Type B pancreatic cell (in vitro differentiated cells): ENCODE data around the gene LRRC32. TPM values are rescaled to one million over a fixed set of nuclear protein-coding genes. Genes with fewer than 3 reads are reported as not detected.

Experiments used
- DNase-seq: peaks from one replicate; pipeline ENCODE4 v3.0.0; 2021; ENCODE audit warnings: mixed read lengths; ENCODE audit not compliant: unreplicated experiment; ENCODE audit errors: extremely low spot score
- H3K27ac Mint-ChIP-seq: 2 replicates; pipeline ENCODE4 v1.8.0; 2021; ENCODE audit warnings: mild to moderate bottlenecking, mixed read lengths
- H3K27me3 Mint-ChIP-seq: 2 replicates; pipeline ENCODE4 v1.8.0; 2021; ENCODE audit warnings: mixed read lengths
- H3K36me3 Mint-ChIP-seq: 2 replicates; pipeline ENCODE4 v1.8.0; 2021; ENCODE audit warnings: mixed read lengths
- H3K4me1 Mint-ChIP-seq: one replicate; pipeline ENCODE4 v1.8.0; 2021; ENCODE audit warnings: mixed read lengths; ENCODE audit not compliant: unreplicated experiment
- H3K4me3 Mint-ChIP-seq: 2 replicates; pipeline ENCODE4 v1.8.0; 2021; ENCODE audit warnings: mild to moderate bottlenecking, mixed read lengths
- H3K9me3 Mint-ChIP-seq: 2 replicates; pipeline ENCODE4 v1.8.0; 2021; ENCODE audit warnings: mixed read lengths
- CTCF ChIP-seq: fragments of 200-600 bp; sonication (generic); conservative IDR thresholded peaks from 2 replicates; pipeline ENCODE4 v1.5.0; 2021; ENCODE audit warnings: antibody characterized with exemption, mild to moderate bottlenecking
- total RNA-seq: library from RNA; stranded (reverse); gene quantifications from 2 replicates; pipeline ENCODE4 v1.2.1, GENCODE V29; 2021; ENCODE audit warnings: low replicate concordance

The LRRC32 gene
- total RNA-seq, 1 donor from 2014 or later: 4.3 TPM

GRCh38 chr11:76661306-76661751, 9.2 kb downstream of the LRRC32 start:
- DNase-seq: no peak
- H3K27me3 Mint-ChIP-seq: no peaks in the 10 kb centered on the region
- H3K4me1 Mint-ChIP-seq: peaks cover 12% of the 10 kb centered on the region
- H3K27ac Mint-ChIP-seq: no peak overlapping the region
- H3K36me3 Mint-ChIP-seq: no peaks in the 10 kb centered on the region
- TF ChIP-seq CTCF: no peak
- H3K4me3 Mint-ChIP-seq: no peak overlapping the region
- no peaks in the 10 kb centered on the region for H3K9me3 Mint-ChIP-seq

- H3K4me3 Mint-ChIP-seq: no peak overlapping the region
- peaks cover 12% of the 10 kb centered on the region for H3K4me1 Mint-ChIP-seq
- no peaks in the 10 kb centered on the region for H3K27me3 Mint-ChIP-seq
- no peak for DNase-seq
- no peaks in the 10 kb centered on the region for H3K9me3 Mint-ChIP-seq
- TF ChIP-seq CTCF: no peak
- no peaks in the 10 kb centered on the region for H3K36me3 Mint-ChIP-seq
- H3K27ac Mint-ChIP-seq: no peak overlapping the region
Observed at GRCh38 chr11:76660533-76661305, 9.8 kb downstream of the LRRC32 start.

DNA sequence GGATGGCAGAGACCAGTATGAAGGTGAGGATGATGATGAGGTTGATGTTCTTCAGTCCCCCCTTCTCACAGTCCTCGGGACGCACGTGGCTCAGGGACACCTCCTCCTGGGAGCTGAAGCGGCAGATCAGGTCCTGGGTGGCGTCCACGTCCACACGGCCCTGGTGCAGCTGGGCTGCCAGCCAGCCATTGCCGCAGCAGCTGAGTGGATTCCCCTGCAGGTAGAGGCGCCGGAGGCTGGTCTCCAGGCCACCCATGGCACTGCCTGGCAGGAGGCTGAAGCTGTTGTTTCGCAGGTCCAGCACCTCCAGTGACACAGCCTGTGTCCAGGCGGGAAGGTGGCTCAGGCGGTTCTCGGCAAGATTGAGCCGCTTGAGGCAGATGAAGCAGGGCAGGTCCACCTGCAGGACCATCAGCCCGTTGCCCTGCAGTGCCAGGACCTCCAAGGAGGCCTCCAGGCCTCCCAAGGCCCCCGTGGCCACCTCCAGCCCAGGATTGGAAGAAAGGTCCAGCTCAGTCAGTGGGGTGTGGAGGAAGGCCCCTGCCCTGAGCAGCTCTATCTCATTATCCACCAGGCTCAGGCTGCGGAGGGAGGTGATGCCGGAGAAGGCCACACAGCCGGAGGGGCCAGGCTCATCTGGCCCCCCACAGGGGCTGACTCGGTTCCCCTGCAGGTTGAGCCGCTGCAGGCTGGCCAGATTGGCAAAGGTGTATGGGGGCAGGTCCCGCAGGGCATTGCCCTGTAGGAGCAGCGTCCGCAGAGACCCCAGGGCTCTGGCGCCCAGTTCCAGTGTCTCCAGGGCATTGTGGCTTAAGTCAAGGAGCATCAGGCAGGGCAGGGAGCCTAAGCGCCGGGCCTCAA, 10.6 kb downstream of the LRRC32 start:
- H3K27ac Mint-ChIP-seq: no peak overlapping the region
- no peaks in the 10 kb centered on the region for H3K27me3 Mint-ChIP-seq
- H3K4me3 Mint-ChIP-seq: no peak overlapping the region
- H3K9me3 Mint-ChIP-seq: no peaks in the 10 kb centered on the region
- peaks cover 12% of the 10 kb centered on the region for H3K4me1 Mint-ChIP-seq
- TF ChIP-seq CTCF: no peak
- no peak for DNase-seq
- no peaks in the 10 kb centered on the region for H3K36me3 Mint-ChIP-seq

DNA sequence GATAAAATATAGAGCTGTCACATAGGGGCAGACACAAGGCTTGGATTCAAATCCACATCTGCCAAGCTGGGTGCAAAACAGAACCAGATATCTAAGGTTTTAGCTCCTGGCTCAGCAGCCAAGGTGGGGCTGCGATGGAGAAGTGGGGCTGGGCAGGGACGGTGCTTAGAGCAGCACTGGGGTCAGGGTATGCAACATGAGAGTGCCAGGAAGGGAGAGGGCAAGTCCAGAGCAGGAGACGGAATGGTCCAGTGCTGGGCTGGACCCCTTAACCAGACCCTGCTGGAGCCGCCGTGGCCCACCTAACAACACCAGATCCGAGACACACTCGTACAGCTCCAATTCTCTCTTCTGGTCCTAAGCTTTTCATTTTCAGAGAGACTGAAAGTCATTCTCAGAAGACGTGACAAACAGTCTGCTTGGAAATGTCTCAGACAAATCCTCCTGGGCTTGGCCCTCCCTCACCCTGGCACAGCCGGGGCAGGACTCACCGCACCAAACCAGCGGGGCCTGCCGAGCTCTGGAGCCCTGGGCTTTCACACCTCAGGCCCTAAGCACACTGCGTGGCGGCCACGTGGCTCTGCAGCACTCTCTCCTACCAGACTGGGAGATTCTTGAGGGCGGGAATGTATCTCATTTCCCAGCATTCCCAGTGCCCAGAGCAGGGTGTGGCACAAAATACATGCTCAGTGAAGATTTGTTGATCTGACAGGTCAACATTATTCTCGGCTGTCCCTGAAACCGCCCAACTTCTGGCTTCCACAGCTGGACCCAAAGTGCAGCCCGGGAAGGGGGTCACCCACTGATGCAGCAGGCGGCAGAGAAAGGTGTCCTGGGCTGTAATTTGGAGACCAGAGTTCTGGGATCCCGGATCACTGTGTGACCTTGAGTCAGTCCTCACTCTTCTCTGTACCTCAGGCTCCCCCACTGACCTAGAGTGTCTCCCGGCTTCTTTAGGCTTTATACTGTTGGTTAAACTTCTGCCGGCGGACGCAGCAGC, 11.6 kb downstream of the LRRC32 start:
- Mint-ChIP-seq H3K36me3 (no peaks in the 10 kb centered on the region), H3K27ac (no peak overlapping the region), H3K9me3 (no peaks in the 10 kb centered on the region), H3K4me3 (no peak overlapping the region), H3K27me3 (no peaks in the 10 kb centered on the region), H3K4me1 (peaks cover 10% of the 10 kb centered on the region)
- no peak for DNase-seq
- no peak for TF ChIP-seq CTCF

DNA sequence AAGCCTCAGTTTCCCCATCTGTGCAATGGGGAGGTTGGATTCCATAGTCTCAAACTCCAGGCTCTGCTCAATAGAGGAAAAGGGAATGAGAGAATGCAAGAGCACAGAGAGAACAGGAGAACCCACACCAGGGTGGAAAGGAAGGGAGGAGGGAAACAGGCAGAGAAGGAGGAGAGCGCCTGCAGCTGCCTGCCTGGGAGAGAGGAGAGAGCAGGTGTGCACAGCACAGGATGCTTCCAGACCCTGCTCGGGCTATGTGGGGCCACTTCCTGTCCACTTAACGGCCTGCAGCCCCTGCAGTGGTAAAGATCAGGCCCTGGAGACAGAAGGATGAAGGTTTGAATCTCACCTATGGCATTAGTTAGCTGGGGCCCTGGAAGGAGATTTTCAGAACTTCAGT, 12.3 kb downstream of the LRRC32 start:
- Mint-ChIP-seq H3K4me1 (peaks cover 11% of the 10 kb centered on the region), H3K27me3 (no peaks in the 10 kb centered on the region), H3K27ac (no peak overlapping the region), H3K4me3 (no peak overlapping the region), H3K9me3 (no peaks in the 10 kb centered on the region), H3K36me3 (no peaks in the 10 kb centered on the region)
- no peak for TF ChIP-seq CTCF
- DNase-seq: no peak
